Right renal pelvis (tissue), 4 donors: ENCODE results near the gene TOMM7. TPM values are rescaled to one million over a fixed set of nuclear protein-coding genes. Genes with fewer than 3 reads are reported as not detected.
"Not testable (repeated sequence)": the region's sequence is repeated elsewhere in the genome, so short reads cannot be mapped to it uniquely, and the experiment has no call there.

Experiments
- DNase-seq, 4 donors: peaks; one replicate each; pipeline ENCODE4 v3.0.0-alpha.2; 2013; ENCODE audit warnings: low read depth in 4 of 4, low spot score in 3 of 4, missing footprints in 1 of 4
- polyA plus RNA-seq, 4 donors: library from polyadenylated mRNA; unstranded; fragments of 120-200 nt; gene quantifications; one replicate each; pipeline ENCODE4 v1.2.1, GENCODE V29; 2013; ENCODE audit not compliant: insufficient read length in 4 of 4

The TOMM7 gene
- polyA plus RNA-seq, 4 donors: 320 to 417 (median 395) TPM

DNA sequence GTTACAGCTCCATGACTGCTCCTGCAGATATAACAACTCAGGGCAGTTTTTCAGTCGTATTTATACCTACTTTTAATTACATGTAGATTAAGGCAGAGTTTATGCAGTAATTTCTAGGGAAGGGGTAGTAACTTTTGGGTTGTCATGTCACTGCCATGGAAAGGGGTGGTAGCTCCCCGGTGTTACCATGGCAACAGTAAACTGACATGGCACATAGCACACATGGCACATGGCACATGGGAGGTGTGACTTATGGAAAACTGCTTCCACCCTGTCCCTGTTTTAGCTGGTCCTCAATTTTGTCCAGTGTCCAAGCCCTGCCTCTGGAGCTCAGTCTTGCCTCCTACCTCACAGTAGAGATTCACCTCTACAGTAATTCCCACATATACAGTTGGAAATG lies 3.9 kb upstream of the TOMM7 start:
- no peak for DNase-seq

DNA sequence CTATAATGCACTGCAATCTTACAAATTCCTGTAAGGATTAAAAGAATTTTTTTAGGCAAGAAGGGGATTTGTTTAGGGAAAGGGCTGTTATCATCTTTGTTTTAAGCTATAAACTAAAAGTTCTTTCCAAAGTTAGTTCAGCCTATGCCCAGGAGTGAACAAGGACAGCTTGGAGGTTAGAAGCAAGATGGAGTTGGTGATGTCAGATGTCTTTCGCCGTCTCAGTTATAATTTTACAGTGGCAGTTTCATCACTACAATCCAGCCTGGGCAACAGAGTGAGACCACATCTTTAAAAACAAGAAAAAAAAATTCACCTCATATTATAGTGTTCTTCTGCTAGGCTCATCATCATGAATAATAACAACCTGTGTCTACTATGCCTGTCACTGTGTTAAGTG lies 2.1 kb upstream of the TOMM7 start:
- DNase-seq: no peak

DNA sequence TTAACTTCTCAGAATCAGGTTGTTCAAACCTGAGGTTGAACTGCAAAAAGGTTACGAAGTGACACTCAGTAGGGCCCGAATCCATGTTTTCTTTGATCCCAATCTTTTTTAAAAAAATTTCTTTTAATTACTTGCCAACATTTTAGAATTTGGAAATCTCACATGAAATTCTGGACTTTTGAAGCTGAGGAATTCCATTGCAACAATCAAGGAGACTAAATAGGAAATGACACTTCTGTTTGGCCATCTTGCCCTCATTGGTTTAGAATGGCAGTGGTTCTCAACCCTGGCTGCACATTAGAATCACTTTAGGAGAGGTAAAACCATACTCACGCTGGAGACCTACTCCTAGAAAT lies 471 bp upstream of the TOMM7 start:
- DNase-seq: no peak

DNA sequence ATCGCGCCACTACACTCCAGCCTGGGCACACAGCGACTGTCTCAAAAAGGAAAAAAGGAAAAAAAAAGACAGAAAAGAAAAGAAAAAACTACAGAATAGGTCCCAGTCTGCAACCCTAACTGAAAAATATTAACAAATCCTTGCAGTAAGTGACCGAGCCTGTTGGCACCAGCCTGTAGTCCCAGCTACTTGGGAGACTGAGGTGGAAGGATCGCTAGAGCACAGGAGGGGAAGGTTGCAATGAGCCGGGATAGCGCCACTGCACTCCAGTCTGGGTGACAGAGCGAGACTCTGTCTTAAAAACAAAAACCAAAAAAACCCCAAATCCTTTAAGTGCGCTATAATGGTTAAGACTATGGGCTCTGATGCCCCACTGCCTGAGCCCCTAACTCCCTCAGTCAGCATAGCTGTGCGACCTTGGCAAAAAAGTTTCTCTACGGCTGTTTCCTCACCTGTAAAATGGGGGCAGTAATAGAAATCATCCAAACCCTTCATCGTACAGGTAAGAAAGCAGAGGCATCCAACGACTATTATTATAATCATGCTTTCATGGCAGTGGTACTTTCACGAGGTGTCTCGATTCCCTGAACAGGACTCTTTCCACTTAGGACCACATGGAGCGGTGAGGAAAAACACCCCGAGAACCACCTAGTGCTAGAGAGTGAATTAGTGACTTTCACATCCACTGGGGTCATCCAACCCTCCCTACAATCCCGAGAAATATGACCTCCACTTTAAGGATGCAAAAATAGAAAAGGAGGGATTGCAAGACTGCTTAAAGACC lies 755 bp downstream of the TOMM7 start:
- no peak for DNase-seq

DNA sequence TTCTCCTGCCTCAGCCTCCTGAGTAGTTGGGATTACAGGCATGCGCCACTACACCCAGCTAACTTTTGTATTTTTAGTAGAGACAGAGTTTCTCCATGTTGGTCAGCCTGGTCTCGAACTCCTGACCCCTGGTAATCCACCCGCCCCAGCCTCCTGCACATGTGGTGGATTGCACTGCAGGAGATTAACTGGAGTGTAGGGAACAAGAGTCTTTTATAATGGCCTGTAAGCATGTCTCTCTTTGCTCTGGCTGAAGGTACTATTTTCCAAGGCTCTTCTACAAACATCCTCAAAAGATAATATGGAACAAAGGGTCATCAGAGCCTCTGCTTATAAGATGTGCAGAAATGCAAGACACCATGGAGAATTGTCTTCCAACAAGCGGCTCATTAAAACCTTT lies 3.2 kb downstream of the TOMM7 start:
- no peak for DNase-seq

DNA sequence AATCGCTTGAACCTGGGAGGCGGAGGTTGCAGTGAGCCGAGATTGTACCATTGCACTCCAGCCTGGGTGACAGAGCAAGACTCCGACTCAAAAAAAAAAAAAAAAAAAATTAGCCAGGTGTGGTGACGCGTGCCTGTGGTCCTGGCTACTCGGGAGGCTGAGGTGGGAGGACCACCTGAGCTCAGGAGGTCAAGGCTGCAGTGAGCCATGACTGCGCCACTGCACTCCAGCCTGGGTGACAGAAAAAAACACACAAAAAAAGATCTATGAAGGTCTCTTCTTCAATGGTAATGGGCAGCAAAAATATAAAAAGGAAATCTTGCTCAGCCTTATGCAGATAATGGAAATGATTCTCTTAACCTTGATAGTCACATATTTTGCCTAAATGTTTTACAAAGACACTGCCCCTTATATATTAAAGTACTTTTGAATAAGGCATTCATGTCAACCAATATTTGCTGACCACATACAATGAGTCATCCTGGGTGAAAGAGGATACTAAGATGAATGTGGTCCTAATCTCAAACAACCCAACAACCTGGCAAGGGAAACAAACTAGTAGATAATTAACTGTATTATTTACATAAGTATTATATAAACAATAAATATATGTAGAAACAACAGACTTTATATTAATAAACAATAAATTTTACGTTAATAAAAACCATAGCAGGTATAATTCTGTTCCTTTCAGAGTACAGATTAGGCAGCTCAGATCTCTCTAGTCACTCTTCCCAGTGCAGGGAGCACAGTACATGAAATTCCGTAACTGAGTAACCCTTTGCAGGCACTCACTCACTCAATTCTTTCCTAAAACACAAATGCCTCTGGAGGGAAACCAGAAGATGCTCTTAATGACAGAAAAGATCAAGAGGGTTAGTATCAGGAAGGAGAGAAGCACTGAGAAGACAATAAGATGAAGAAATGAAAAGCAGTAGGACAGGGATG lies 8.1 kb downstream of the TOMM7 start:
- DNase-seq: no peak

DNA sequence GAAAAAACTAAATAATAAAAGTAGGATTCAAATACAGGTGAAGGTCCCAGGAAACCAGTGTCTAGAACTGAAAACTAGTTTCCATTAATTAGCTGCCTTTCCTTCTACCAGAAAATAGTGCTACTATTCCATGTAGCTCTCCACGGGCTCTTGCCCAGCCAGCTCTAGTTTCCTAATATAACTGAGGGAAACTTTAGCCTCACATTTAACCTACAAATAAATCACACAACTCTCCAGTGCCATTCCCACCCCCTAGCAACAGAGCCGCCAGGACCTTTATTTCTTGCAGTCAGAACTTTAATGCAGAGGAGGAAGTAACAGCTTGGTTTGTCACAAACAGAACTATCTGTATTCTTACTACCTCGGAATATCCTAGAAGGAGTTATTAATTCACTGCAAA lies 10.3 kb downstream of the TOMM7 start:
- no peak for DNase-seq

DNA sequence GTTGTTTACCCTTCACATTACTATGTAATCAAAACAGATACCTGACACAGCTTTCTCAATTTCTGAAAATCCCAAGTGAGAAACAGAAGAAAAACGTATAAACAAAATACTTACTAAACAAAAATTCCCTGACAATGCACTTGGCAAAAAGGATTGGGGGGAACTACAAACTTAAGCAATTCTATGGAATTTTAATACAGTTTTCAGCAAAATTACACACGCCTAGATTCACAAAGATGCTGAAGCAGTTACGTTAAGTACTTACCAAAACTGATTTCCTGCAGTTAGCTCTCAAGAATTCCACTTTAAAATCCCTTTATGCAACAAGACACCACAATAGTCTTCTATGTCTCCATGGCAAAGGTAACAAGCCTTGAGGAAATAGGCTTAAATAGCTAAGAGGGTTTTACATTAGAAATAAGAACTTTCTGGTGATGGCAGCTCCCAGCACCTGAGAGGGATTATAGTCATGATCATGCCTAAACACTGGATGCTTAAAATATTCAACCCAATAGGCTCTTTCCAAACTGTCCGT lies 10.8 kb downstream of the TOMM7 start:
- DNase-seq: no peak

DNA sequence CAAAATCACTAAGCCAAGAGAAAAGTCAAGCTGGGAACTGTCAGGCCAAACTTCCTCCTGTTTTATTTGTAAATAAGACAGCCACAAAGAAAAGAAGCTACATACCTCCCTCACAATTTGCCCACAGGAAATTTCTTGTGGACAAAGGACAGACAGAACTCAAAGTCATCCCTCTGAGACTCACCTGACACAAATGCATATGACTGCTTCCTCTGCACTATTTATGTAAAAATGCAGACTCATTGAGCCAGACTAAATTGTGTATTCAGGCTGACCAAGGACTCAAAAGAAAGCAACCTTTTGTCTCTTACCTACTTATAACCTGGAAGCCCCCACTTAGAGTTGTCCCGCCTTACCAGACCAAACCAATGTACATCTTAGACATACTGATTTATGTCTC lies 11.8 kb downstream of the TOMM7 start:
- DNase-seq: no peak

DNA sequence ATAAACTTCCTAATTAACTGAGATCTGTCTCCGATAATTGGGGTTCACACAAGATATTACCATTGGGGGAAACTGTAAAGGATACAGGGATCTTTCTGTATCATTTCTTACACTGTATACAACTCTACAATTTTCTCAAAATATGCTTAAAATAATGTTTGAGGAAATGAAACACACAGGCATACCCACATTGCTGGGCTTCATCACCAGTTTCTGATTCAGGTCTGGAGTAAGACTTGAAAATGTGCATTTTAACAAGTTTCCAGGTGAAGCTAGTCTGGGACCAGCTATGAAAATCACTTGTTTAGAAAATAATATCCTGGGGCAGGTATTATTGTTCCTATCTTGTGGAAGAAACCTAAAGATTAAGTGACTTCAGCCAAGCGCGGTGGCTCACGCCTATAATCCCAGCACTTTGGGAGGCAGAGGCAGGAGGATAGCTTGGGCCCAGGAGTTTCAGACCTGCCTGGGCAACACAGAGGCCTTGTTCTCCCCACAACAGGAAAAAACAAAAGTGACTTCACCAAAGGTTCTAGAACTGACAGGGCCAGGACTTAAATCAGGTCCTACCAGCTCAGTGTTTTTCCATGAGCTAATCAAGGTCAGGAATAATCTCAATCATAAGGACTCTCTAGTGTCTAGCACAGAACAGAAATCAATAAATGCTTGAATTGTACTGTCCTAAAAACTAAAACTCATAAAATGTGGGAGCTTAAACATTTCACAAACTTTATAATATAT lies 12.6 kb downstream of the TOMM7 start:
- DNase-seq: no peak

DNA sequence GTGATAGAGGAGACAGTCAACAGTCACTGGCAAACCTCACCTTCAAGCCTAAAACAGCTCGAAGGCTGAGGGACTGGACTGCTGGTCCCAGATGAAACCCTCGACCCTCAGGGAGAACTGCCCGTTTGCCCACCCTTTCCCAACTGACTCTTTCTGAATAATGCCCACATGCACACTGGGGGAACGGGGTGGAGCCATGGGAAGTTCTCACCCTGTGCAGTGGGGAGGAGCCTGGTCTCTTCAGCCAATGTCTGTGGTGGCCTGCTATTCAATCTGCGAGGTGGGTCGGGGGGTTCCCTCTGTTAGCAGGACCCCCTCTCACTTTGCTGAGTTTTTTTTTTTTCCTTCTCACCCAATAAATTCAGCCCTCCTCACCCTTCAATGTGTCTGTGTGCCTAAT lies 14.5 kb downstream of the TOMM7 start:
- DNase-seq: no peak

DNA sequence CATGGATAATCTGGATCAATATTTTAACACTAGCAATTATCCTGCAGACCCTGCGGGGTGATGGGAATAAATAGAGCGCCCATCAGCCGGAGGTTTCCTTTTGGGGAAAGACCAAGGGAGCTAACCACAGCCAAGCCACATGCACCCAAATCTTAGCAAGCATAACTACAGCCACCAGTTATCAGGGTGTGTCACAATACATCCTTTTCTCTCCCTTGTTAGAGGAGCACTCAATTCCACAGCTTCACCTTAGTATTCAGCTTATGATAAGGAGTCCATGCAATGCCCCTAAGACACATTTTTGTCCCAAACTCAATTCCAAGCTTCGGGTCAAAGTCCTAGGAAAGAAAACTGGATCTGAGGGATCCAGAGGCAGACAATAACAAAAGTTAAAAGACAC lies 15.9 kb downstream of the TOMM7 start:
- no peak for DNase-seq

DNA sequence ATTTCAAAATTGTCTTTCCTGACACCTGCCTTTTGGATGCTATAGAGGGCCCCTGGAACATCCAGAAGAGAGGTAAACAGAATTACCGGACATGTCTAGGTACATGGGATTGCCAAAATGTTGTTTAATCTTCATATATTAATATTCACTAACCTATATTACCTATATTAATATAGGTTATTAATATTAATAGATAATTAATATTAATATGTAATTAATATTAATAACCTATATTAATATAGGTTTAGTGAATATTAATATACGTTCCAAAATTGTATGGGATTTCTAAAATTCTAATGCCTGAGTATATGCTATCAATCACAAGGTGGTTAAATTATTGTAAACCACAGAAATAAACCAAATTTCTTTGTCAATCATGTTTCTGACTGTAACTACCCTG lies 17.4 kb downstream of the TOMM7 start:
- DNase-seq: no peak

DNA sequence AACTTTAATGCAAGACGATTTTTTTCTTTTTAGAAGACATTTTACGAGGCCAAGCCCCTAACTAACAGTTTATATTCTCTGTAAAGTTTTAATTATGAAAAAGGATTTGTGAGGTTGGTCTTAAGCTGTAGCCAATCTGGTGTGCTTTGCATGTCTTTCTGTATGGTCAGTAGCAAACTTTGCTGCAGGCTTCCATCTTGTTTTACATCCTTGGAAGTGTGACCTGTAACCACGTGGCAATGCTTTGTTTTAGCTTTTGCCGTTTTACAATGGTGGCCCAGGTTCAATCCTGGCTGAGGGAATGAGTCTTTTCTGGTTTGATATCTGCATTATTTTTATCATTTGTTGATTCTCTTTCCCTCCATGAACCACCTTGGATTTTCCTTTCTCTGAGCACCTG lies 19.8 kb downstream of the TOMM7 start:
- not testable (repeated sequence) for DNase-seq

DNA sequence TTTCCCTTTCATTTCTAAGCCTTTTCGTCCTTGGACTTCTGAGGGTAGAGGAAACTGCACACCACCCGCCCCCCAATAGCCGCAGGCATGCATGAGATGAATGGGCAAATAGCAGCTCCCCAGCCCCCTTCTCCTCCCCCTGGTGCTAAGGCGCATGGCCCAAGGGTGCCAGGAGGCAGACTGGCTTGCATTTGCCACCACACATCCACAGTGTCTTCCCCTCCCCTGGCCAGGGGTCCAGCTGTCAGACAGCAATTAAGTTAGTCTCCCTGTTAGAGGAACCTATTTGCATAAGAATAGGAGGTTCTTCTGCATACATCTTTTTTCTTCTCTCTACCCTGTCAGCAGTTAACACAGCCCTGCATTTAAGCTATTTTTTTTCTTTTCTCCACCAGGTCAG lies 20.2 kb downstream of the TOMM7 start:
- no peak for DNase-seq

DNA sequence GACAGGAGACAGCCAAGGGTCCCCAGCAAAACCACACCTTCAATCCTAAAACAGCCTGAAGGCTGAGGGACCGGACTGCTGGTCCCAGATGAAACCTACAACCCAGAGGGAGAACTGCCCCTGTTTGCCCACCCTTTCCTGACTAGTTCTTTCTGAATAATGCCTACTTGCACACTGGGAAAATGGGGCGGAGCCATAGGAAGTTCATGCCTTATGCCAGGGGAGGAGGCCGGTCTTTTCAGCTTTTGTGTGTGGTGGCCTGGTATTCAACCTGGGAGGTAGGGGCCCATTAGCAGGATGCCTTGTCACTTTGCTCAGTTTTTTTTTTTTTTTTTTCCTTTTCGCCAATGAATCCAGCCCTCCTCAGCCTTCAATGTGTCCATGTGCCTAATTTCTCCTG lies 20.7 kb downstream of the TOMM7 start:
- no peak for DNase-seq

DNA sequence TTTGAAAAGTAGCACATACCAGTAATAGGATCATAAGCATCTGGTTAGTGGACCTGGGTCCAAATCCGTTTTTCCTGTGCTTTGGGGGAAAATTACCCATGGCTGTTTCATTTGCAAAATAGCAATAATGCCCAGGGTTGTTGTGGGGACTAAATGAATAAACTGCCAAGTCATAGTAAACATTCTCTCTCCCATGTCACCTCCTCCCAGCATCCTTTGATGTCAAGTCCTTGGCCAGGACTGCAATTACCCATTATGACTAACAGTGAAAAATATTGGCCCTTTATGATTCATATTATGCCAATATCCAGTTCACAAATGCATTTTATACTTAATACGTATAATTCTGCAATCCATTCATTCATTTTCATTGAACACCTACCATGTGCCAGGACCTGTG lies 23.0 kb downstream of the TOMM7 start:
- DNase-seq: no peak

DNA sequence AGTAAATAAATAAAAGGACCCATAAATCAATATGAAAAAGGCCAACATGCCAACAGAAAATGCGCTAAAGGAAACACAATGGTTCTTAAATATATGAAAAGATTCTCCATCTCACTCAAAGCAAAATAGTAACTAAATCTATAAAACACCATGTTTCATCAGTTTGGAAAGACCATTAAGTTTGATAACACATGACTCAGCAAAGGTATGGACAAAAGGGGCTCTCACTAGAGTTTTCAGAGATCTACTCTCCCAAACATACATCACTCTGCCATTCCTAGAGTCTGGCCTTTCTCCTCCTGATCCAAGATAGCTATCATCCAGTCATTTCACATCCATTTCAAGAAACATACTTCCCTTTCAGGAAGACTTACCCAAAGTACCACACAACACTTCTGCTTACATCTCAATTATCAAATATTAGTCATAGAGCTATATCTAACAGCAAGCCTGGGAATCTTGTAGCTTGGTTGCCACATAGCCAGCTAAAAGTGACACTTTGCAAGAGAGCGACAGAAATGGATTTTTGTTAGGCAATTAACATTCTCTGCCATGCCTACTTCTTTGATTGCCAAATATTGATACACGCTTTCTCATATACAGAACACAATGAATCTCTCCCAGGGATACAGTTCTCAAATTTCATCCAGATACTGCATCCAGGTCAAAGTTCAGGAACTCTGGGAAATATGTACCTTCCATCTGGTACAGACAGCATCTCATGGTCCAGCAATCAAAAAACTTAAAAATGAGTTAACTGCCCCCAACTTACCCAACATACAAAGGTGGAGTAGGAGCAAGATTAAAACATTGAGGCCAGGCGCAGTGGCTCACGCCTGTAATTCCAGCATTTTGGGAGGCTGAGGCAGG lies 28.8 kb downstream of the TOMM7 start:
- DNase-seq: no peak

DNA sequence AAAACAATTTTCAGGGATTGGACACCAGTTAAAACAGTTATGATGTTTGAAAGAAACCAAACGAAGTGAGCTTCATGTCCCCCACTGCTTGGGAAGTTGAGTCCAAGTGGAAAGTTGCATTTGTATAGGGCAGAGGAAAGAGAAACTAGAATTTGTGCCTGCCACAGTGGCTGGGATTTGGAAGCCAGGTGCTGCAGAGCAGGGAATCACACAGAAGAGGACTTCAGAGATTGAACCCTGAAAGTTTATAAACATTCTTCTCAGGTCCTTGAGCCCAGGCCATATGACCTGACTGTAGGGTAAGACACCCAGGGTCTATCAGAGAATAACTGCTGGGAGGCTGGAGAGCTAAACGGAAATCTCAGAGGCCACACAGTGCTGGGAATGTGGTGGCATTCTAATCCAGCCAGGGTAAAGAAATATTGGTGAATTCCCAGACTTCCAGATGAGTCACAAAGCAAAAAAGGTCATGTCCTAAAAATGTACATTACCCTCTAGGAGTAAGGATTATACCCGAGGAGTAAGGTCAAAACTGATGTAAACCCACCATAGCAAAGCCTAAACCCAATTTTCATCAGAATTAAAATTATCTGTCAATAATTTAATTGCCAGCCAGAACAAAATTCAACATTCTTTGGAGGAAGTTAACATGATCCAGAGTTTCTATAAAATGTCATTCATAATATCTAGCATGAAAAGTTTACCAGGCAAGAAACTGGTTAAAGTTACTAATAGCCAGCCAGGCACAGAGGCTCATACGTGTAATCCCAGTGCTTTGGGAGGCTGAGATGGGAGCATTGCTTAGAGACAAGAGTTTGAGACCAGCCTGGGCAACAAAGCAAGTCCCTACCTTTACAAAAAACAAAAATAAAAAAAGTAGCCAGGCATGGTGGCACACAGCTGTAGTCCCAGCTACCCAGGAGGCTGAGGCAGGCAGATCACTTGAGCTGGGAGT lies 31.2 kb downstream of the TOMM7 start:
- no peak for DNase-seq
